Hippocampal formation (tissue), 2 donors: ENCODE data around the gene SPTBN1.

Source experiments
- DNase-seq, 2 donors: peaks; one replicate each; lab custom pipeline; 2025; lab: John Stamatoyannopoulos, UW

Gene SPTBN1

GRCh38 chr2:54590216-54591120 is 134.3 kb downstream of the SPTBN1 start:
- no peak for DNase-seq

- peak in 1 of 2 donors; percentile 17 for DNase-seq
Observed at GRCh38 chr2:54591551-54591950, 135.4 kb downstream of the SPTBN1 start.

- no peak for DNase-seq
Observed at GRCh38 chr2:54593249-54593648, 137.1 kb downstream of the SPTBN1 start.

- no peak for DNase-seq
Observed at GRCh38 chr2:54594048-54594447, 137.9 kb downstream of the SPTBN1 start.

DNA sequence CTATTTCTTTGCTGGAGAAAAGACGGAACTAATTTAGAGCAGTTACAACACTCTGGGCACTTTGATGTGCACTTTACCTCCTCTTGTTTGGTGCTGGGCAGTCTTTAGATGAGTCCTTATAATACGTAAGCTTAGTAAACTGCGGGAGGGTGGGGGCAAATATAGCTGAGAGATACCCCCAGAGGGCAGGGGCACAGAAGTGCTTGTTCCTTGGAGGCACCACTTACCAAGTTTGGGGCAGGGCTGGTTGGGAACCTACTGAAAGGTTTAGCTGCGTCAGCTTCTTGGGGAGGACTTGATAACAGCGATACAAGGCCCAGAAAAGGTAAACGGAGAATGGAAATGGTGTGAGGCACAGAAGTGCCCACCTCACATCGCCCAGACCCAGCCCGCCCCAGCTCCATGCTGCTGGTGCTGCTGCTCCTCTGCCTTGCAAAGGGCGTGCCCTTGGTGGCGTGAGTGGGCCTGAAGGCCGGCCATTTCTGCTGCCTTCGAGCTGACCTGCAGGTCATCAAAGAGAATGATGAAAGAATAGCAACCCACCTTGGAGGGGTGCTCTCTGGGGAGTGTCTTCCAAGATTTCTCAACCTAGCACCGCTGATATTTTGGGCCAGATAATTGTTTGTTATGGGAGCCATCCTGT is 139.2 kb downstream of the SPTBN1 start:
- DNase-seq = no peak

- no peak for DNase-seq
Observed at GRCh38 chr2:54595999-54596902, 140.1 kb downstream of the SPTBN1 start.

GRCh38 chr2:54597153-54597848 is 141.2 kb downstream of the SPTBN1 start:
- DNase-seq = no peak

GRCh38 chr2:54598347-54599325 is 142.5 kb downstream of the SPTBN1 start:
- no peak for DNase-seq

- no peak for DNase-seq
Observed at GRCh38 chr2:54599326-54599710, 143.2 kb downstream of the SPTBN1 start.

- DNase-seq = no peak
Observed at GRCh38 chr2:54599914-54600313, 143.8 kb downstream of the SPTBN1 start.

DNA sequence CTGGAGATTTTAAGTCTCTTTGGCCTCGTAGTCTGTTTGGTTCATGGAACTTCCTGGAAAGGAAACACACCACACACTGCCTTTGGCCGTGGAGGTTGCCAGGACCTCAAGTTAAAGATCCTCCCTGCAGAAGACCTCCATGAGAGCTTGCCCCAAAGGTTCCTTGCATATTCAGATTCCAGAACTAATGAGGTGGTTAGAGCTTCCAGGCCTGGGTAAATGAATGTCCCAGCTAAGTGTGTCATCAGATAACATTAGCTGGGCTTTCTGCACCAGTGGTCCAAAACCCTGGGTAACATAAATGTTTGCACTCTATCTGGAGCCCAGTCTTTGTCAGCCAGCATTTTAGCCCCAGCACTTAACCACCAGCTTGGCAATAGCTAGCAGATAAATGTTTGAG is 145.2 kb downstream of the SPTBN1 start:
- DNase-seq = no peak

GRCh38 chr2:54602736-54603322 is 146.7 kb downstream of the SPTBN1 start:
- no peak for DNase-seq

DNA sequence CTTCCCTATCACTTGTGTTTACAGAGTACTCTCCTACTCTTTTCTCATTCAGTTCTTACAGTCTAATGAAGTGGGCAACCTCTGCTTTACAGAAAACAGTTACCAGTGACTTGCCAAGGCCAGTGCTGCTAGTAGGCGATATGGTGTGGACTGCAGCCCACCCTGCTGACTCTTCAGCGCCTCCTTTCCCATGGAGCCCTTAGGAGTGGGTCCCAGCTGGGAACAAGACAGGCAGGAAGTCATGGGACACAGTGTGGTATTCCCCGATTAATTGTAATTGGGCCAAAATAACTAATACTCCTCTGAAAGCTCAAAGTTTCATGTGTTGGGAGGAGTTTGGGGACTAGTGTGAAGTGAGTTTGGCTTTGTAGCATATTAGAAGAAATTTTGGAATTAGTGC is 147.2 kb downstream of the SPTBN1 start:
- DNase-seq = no peak

DNA sequence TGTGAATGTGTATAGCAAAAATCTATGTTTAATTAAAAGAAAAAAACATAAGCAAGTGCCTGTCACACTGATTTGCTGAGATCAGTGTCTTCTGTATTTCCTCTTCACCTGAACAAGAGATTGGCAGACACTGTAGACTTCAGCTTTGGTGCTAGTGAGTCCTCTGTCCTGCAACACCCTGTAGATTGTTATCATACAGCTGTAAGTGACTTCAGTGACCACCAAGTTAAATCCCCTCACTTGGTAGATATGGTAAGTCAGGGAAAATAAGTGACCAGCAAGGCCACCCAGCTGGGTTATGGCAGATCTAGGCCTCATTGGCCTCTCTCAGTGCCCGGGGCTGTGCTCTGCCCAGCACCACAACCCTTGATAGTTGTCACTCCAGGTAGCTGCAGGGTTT is 147.7 kb downstream of the SPTBN1 start:
- DNase-seq = no peak

DNA sequence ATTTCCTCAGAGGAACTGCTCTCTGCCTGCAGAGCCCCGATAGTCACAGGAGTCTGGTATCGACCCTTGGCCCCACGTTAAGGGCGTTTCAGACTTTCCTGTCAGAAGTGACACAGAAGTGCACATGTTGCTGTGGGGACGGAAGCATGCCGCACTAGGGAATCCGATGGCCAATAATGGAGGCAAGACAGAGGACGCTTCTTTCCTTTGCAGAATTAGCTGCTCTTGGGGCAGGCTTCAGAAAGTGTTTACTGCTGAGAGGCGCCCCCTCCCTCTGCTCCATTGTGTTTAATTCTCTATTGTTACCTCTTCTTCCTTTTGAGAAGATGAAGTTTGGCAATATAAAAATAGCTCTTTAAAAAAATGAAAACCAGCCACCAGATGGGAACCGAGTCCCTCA is 148.7 kb downstream of the SPTBN1 start:
- DNase-seq = no peak

DNA sequence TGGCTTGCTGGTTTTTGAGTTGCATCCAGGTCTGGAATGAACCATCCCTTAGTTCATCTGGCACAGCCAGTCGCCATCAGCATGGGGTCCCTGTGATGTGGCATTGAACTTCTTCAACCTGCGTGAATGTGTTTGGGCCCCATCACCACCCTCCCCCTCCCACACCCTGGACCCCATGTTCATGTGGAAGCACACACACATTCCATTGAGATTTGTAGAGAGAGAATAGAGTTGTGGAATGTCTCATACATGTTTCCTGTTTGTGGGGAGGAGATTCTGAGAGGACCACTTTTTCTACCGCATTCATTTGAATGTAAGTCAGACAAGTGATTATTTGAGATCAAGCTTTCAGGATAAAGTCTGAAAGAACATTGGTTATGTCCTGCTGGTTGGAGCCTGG is 149.7 kb downstream of the SPTBN1 start:
- no peak for DNase-seq

GRCh38 chr2:54606393-54606958 is 150.3 kb downstream of the SPTBN1 start:
- no peak for DNase-seq

DNA sequence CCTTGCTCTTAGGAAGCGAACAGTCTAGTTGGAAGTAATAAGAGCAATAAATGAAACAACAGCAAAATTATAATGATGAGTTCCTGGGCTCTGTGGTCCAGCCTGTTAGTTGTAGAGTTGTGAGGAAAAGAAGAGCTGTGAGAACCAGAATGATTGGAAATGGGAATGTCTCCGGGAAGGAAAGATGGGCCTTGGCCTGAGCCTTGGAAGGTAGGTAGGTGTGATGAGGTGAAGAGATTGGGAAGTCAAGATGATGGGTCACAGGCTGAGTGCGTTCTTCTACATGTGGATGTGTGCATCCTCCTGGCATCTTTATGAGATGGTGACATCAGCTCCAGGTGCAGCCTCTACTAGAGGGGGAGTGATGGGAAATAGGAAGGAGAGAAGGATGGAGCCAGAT is 152.1 kb downstream of the SPTBN1 start:
- DNase-seq = no peak

DNA sequence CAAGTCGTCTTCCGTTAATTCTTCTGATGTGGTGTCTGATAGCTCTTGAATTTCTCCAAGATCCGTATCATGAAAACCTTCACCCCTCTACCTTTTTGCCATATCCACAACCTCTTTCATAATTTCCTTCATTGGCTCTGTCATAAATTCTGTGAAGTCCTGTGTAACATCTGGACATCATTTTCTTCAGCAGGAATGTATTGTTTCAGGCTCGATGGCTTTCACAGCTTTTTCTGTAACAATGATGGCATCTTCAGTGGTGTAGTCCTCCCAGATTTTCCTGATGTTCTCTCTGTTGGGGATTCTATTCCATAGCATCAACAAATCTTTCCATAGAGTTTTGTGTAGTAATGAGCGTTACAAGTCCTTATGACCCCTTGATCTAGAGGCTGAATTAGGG is 153.1 kb downstream of the SPTBN1 start:
- DNase-seq = no peak

GRCh38 chr2:54609647-54610046 is 153.5 kb downstream of the SPTBN1 start:
- DNase-seq = no peak
